Erythroblast (primary cell): Measurements from ENCODE around the gene YIPF4.
"Not testable (repeated sequence)": the region's sequence is repeated elsewhere in the genome, so short reads cannot be mapped to it uniquely, and the experiment has no call there.

ENCODE experiments used
- GATA1 ChIP-seq: IDR thresholded peaks from 2 replicates; pipeline ENCODE4 v1.6.1; 2011; ENCODE audit warnings: low read depth, mild to moderate bottlenecking, control low read depth, low read length, moderate library complexity
- POLR2A ChIP-seq: IDR thresholded peaks from 2 replicates; pipeline ENCODE4 v1.6.1; 2011; ENCODE audit warnings: mild to moderate bottlenecking, low read length

DNA sequence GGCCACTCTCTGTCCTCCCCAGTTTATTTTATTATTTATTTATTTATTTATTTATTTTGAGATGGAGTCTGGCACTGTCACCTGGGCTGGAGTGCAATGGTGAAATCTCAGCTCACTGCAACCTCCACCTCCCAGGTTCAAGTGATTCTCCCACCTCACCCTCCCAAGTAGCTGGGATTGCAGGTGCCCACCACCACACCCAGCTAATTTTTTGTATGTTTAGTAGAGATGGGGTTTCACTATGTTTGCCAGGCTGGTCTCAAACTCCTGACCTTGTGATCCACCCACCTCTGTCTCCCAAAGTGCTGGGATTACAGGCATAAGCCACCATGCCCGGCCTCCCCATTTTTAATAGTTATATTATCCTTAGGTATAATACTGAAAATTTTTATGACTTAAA is 51.0 kb downstream of the YIPF4 start:
- not testable (repeated sequence) for TF ChIP-seq POLR2A, GATA1
